ENCODE results near the gene AOPEP. TPM values are rescaled to one million over a fixed set of nuclear protein-coding genes. Genes with fewer than 3 reads are reported as not detected.

Gene AOPEP
- total RNA-seq, 1 donor from 2014 or later, result 24.8 TPM

- Mint-ChIP-seq H3K36me3 (ENCODE audit: low read depth) (peaks cover 5% of the 10 kb centered on the region), H3K27me3 (ENCODE audit: low read depth) (no peaks in the 10 kb centered on the region), H3K9me3 (no peaks in the 10 kb centered on the region), H3K27ac (ENCODE audit: unreplicated experiment) (no peak overlapping the region), H3K4me1 (peaks cover 19% of the 10 kb centered on the region), H3K4me3 (no peak overlapping the region)
- no peak for DNase-seq (ENCODE audit: low read depth, low spot score)
- TF ChIP-seq, protein P1, sequence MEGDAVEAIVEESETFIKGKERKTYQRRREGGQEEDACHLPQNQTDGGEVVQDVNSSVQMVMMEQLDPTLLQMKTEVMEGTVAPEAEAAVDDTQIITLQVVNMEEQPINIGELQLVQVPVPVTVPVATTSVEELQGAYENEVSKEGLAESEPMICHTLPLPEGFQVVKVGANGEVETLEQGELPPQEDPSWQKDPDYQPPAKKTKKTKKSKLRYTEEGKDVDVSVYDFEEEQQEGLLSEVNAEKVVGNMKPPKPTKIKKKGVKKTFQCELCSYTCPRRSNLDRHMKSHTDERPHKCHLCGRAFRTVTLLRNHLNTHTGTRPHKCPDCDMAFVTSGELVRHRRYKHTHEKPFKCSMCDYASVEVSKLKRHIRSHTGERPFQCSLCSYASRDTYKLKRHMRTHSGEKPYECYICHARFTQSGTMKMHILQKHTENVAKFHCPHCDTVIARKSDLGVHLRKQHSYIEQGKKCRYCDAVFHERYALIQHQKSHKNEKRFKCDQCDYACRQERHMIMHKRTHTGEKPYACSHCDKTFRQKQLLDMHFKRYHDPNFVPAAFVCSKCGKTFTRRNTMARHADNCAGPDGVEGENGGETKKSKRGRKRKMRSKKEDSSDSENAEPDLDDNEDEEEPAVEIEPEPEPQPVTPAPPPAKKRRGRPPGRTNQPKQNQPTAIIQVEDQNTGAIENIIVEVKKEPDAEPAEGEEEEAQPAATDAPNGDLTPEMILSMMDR (conservative IDR thresholded peaks at IDR 0.05), result no peak
These were observed 223.6 kb downstream of the AOPEP start for GRCh38 chr9:94950040-94950578.

GRCh38 chr9:94950579-94951323, 224.3 kb downstream of the AOPEP start:
- Mint-ChIP-seq H3K27me3 (ENCODE audit: low read depth) (no peaks in the 10 kb centered on the region), H3K4me1 (peaks cover 19% of the 10 kb centered on the region), H3K36me3 (ENCODE audit: low read depth) (peaks cover 5% of the 10 kb centered on the region), H3K9me3 (no peaks in the 10 kb centered on the region), H3K4me3 (no peak overlapping the region), H3K27ac (ENCODE audit: unreplicated experiment) (no peak overlapping the region)
- TF ChIP-seq, protein P1 (conservative IDR thresholded peaks at IDR 0.05), result no peak
- DNase-seq (ENCODE audit: low read depth, low spot score), result no peak

GRCh38 chr9:94951324-94952135, 225.0 kb downstream of the AOPEP start:
- H3K36me3 Mint-ChIP-seq (ENCODE audit: low read depth), result peaks cover 10% of the 10 kb centered on the region
- no peaks in the 10 kb centered on the region for H3K27me3 Mint-ChIP-seq (ENCODE audit: low read depth)
- no peak overlapping the region for H3K27ac Mint-ChIP-seq (ENCODE audit: unreplicated experiment)
- TF ChIP-seq, protein P1 (conservative IDR thresholded peaks at IDR 0.05), result no peak
- no peak for DNase-seq (ENCODE audit: low read depth, low spot score)
- no peaks in the 10 kb centered on the region for H3K9me3 Mint-ChIP-seq
- H3K4me1 Mint-ChIP-seq, result peaks cover 19% of the 10 kb centered on the region
- no peak overlapping the region for H3K4me3 Mint-ChIP-seq

DNA sequence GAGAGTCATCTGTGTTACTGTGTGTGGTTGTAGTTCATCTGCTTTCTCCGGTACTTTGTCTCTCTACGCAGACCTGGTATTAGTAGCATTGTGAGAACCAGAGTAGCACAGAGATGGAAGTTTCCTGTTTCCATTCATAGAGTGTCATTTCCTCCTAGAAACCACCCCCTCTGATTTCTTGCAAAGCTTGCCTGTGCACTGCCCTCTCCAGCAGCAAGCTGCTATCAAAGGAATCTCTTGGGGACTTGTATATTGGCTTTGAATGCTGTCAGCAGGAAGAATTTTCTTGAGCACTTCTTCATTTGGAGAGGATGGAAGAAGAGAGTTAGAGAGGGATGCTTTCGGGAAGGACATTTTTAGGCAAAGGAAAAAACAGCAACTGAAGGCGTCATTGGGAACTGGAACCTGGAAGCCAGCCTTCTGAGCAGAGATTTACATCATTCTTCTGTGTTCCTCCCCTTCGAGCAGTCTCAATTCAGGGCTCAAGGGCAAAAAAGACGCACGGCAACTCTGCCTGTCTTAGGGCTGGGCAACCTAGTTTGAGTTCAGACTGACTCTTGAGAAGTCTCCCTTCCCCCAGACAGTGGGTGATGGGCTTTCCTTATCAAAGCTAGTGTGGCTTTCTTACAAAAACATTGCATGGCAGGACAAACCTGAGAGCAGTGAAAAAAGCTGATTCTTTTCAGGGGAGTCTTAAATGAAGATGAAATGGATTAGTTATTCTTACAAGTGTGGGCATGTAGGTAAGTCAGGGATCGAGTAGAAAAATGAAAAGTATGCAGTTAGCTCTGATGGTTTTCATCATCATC, 226.3 kb downstream of the AOPEP start:
- Mint-ChIP-seq H3K9me3 (no peaks in the 10 kb centered on the region), H3K27ac (ENCODE audit: unreplicated experiment) (no peak overlapping the region), H3K4me1 (peaks cover 19% of the 10 kb centered on the region), H3K27me3 (ENCODE audit: low read depth) (no peaks in the 10 kb centered on the region), H3K36me3 (ENCODE audit: low read depth) (peaks cover 10% of the 10 kb centered on the region), H3K4me3 (no peak overlapping the region)
- TF ChIP-seq, protein P1 (conservative IDR thresholded peaks at IDR 0.05), result no peak
- no peak for DNase-seq (ENCODE audit: low read depth, low spot score)

GRCh38 chr9:94956731-94957130, 230.2 kb downstream of the AOPEP start:
- Mint-ChIP-seq H3K4me3 (no peak overlapping the region), H3K27ac (ENCODE audit: unreplicated experiment) (no peak overlapping the region), H3K9me3 (no peaks in the 10 kb centered on the region), H3K4me1 (peaks cover 15% of the 10 kb centered on the region), H3K27me3 (ENCODE audit: low read depth) (no peaks in the 10 kb centered on the region), H3K36me3 (ENCODE audit: low read depth) (peaks cover 15% of the 10 kb centered on the region)
- DNase-seq (ENCODE audit: low read depth, low spot score), result no peak
- TF ChIP-seq, protein P1 (conservative IDR thresholded peaks at IDR 0.05), result no peak
